ENCODE measurements around the gene PHKB.

The PHKB gene

DNA sequence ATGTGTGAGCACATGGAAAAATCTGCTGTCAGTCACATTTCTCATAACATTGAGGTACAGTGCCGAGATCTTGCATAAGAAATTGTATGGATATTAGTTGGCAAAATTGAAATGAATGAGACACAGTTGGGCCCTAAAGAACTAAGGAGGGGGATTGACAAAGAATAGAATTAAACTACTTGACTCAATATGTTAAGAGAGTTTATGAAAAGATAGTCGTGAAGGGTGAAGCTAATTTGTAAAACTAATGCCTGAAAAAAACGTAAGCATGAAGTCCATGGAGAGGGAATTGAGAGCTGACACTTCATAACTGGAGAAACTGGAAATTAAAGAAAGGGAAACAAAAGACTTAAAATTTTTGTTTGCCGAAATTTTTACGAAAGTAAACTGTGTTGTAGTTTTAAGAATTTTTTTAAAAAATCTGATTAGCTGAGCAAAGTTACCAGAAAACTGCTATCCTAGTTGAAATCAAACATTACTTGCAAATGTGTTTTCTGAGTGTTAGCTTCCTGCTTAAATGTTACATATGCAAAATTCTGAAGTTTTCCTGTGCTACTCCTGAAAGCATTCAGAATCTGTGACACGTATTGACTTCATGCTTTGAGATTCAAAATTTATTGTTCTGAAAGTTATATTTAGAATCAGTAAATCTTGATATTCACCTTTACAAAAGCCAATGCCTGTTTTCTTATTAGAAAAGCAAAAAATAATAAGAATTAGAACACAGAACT lies 239.9 kb downstream of the PHKB start:
- no peak for DNase-seq

DNA sequence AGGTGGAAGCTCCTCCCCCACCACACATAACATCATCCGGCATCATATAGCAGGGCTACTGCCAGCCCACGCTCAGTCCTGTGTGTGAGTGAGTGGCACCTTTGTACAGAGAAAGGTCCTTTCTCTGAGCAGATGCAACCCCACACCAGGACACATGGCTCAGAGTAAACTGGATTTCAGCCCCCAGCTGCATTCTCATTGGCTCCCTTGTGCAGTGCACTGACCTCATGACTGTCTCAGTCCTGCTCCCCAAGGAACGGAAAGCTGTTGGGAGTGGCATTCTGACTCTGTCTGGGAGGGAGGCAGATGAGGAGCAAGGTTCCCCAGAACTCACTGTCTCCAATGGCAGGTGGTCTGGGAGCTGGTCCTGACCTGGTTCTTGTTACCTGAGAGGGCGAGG lies 244.1 kb downstream of the PHKB start:
- DNase-seq: no peak

DNA sequence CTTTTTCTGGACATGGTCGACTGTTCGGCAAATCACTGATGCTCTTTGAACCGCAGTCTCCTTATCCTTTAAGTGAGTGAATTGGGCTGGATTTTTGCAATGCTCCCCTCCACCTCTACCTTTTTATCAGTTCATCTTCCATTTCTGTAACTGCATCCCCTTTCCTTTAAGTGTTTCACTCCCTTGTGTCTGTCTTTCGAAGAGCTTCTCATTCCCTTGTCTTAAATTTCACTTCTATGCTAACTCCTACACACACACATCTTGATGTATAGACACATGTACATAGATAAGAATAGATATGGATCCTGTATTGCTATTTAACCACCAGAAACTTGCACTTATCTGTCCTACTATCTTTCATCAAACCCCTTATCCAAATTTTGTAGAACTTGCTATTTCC lies 250.7 kb downstream of the PHKB start:
- no peak for DNase-seq

DNA sequence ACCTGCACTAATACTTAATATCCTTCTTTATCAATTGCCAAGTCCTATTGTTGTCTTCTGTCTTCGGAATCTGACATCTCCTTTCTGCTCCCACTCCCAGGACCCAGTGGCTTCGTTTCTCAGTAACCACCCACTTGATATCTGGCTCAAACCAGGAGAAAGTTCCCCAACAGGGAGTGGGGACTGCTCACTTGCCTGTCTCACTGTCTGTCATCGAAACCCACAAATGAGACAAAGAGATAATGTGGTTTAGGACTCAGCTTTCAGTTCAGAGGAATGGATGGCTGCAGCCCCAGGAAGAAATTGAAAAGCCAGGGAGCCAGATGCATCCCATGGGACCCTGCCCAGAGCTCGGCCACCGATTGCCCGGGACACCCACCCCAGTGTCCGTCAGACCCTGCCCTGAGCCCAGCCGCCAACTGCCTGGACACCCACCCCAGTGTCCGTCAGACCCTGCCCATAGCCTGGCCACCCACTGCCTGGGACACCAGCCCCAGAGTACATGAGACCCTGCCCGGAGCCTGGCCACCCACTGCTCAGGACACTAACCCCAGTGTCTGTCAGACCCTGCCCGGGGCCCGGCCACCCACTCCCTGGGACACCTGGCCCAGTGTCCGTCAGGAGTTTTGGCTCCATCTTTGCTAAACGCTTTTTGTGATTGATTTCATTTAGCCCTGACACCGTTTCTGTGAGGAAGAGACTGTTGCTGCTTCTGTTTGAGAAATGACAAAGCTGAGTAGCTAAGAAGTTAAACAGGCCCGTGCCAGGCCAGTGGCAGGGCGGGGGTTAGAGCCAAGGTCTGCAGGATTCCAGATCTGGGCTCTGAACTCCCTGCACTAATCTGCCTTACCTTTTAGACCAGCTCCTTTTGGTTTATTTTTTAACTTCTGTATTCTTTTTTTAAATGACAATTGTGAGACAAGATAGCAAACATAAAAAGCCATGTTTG lies 251.4 kb downstream of the PHKB start:
- no peak for DNase-seq

DNA sequence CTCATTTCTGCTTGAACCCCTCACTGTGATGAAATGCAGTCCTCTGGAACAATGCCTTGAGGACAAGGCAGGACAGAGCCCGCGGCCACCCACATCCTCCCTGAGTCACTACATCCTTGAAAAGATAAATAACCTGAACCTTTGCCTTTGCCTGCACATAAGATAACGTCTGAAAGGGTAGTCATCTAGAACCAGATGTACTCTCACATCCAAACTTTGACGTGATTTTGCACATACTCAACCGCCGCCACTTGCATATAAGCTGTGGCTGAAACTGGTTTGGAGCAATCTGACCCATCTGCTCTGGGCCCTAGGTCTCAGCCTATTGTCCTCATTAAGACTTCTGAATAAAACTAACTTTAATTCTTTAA lies 252.1 kb downstream of the PHKB start:
- DNase-seq: no peak

DNA sequence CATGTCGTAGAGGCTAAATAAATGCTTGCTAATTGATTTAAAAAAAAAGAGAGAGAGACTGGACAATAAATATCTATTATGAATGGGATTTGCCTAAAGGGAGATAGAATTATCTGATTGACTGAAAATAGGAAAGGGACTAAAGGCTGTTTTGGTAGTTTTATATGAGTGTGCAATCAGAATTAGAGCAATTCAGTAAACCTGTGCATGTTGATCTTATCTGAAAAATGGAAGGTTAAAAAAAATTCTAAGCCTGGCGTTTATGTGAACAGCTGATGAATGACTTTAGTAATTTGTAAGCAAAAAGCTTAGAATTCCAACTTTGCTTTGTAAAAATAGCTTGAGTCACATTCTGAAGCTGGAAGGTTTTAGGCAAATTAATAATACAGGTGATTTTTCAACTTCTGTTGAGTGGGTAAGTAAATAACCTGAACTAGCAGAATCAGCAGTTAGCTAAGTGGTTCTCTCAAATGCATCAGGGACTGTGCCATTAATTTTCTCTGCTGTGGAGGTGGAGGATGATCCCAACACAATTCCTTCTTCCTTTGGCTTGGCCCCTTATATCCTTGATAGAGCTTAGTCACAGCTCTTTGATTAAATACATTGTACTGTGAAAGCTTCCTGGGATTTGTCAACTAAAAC lies 254.4 kb downstream of the PHKB start:
- no peak for DNase-seq

DNA sequence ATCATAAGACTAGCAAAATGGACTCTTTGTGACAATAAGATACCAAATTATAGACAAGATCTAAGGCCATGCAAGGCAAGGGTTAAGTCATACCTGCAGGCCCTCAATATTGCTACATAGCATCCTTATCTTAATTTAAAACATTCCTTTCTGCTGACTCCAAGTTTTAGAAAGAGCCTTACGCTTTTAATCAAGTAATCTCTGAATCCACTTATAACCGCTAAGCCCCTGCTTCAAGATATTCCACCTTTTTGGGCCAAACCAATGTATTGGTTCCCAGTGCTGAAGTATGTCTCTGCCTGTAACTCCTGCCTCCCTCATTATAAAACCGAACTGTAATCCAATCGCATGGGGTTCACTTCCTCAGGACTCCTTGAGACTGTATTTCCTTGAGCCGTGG lies 255.4 kb downstream of the PHKB start:
- DNase-seq: no peak

DNA sequence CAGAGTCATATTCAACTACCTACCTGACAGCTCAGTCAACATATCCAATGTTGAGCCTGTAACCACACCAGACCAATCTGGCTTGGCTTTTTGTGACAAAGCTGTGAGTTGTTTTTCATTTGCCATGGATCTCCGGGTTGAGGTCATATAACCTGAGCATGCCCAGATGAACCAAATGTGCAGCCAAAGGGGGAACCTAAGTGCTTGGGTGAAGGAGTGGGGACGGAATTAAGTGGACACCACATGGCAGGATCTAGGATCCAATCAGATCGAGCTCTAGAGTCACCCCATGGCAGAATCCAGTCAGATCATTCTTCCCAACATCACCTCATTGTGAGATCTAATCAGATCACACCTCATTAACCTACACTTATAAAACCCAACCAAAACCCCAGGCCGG lies 258.6 kb downstream of the PHKB start:
- no peak for DNase-seq

DNA sequence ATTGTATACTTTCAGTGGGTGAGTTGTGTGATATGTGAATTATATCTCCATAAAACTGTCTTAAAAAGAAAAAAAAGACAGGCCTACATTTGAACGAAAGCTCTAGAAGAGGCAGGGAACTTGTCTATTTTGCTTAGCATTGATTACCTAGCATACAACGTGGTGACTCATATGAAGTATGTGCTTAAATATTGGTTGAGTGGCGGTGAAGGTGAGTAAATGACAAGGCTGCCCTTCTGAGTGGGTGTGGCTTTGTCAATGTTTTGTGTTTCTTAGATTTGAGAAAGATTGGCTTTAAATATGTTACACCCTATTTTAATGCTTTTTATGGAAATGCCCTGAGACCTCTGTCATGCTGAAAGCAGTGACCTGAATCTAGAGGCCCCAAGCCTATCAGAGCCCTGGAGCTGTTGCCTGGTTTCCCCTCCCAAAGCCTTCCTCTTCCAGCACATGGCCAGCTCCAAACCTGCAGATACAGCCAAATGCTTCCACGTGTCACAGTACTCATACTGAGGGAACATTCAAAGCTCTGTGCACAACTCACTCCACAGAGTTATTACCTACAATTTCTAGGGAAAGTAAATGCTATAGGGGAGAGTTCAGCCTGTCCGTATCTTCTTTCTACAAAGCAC lies 260.0 kb downstream of the PHKB start:
- DNase-seq: no peak

DNA sequence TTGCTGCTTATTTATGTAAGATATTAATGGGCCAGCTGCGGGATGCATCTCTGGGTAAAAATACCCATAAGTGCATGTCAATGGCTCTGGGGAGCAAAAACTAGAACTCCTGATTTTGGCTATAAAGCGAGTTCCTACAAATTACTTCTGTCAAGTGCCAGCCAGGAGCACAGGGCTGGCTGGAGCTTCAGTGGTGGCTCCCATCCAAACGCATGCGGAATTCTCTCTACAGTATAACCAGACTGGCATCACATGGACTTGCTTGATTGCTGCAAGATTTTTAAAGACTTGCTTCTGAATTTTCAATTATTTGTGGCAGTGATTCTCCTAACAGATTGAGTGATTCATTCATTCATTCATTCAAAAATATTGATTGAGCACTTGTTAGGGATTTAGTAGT lies 260.9 kb downstream of the PHKB start:
- DNase-seq: no peak

DNA sequence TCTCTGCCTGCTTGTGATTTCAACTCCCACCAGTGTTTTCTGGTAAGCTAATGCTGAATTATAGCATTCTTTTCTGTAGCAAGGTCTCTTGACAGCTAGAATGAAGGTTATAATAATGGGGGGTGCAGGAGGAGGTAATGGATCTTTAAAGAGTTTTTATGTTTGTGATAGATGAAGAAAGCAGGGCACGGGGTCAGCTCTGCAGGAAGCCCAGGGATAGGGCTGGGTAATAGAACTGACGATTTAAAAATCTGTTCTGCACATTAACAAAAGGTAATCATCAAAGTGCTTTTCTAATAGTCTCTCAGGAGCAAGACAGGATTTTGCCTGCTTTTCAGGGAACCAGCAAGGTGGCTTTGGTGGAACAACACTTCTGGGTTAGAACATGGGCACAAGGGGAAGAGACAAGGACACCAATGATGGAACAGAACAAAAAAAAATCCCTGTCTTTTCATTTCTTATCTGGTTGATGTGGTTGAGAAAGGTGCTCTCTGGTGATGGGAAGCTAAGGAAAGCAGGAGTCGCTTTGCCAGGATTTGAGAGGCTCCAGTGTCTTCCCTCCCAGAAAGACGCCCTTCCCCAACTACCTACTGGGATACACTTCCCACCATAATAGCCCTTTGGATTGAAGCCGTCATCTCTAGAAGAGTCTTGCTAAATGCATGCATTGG lies 263.1 kb downstream of the PHKB start:
- DNase-seq: no peak

DNA sequence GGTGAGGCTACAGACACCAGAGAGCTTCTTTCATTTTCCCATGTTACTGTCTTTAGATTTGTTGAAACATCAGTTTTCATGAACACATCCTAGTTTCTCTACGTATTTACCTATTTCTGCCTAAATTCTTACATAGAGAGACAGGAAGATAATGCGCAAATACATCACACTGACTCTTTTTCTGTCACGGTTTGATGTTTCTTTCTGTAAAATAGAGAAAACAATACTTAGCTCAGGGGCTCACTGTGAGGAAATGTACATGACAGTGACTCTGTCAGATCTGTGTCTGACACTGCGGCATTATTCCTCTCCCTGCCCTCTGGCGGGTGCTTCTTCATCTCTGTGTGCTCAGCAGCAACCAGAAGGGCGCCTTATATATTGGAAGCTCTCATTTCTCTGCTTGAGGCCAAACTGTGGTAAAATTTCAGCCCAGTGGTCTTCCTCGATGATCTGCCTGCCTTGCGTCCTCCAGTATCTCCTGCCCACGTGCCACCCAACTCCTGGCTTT lies 264.1 kb downstream of the PHKB start:
- DNase-seq: no peak

DNA sequence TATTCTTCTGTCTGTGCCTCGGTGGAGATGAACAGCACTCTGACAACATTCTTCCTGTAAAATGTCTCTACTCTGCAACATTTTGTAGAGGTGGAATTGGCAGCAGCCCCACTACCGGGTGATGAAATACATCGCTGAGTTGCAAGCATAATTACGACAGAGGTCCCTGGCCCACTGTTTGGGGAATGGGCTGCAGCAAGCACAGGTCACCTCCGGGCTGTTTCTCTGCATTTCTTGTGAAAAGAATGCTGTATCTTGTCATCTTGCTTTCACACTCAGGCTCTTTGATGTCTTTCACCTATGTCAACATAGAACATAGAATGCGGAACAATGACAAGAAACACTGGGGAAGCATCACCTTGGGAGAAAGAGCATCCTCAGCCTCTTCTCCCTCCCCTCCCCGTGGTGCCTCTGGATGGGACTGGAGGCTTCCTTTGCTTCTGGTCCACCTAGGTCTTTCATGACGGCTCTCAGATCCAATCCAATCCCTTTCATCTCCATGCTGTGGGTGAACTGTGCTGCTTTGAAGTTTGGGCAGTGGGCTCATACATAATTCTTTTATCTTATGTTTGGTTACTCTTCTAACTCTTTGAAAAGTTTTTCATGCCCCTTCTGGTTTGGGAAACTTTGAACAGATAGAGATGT lies 265.0 kb downstream of the PHKB start:
- no peak for DNase-seq

DNA sequence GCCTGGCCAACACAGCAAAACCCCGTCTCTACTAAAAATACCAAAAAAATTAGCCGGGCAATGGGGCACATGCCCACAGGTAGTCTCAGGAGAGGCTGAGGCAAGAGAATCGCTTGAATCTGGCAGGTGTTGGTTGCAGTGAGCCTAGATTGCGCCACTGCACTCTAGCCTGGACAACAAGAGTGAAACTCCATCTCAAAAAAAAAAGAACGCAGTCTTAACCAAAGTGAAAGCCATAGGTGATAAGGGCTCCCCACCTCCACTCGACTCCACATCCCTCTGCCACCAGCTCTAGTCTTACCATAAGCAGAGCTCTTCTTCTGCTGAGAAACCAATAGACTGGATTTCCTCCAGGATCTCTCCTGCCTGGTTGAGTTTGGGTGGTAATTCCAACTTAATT lies 266.0 kb downstream of the PHKB start:
- no peak for DNase-seq

DNA sequence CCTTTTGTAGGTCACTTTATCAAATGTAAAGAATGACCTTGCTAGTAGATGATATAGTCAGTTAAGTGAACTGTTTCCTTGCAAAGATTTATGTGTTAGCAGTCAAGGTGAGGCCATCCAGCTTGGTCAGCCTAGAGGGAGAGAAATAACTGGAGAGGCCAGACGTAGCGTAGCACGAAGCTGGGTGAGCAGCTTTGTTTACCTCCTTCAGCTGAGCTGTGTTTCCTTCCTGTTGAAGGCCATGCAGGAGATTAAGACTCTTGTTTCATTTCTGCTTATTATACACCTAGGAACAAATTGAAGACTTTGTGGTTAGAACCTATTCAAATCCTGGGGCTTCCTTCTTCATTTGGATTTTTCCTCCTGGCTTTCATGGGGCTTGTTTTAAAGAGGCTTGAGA lies 267.1 kb downstream of the PHKB start:
- DNase-seq: no peak

DNA sequence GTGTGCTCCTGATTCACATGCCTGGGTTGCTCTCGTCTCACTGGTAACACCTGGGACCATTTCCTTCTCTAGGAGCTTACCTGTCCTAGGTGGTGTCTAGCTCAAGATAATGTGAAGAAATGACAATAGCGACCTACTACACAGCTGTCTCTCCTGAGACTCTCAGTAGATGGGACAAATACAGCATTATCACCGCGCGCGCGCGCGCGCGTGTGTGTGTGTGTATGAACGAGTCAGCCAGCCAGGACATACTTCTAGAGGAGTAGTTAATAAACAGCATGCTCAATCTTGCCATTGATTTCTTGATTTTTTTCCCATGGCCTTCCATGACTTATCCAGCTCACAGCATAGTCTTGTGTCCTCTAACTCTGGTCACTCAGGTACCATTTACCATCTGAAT lies 268.6 kb downstream of the PHKB start:
- DNase-seq: no peak

DNA sequence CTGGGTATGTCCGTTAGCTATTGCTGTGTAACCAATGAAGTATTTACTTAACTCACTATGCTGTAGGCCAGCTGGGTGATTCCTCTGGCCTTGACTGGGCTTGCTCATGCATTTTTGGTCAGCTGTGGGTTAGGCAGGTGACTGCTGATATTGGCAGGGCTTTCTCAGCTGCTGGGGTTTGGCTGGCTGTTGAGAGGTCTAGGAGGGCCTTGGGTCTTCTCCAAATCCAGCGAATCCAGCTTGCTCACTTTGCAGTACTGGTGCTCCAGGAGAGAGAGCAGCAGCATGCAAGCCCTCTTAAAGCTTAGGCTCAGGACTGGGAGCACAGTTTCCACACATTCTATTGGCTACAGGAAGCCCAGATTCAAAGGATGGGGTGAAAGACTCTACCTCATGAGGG lies 270.1 kb downstream of the PHKB start:
- DNase-seq: no peak

DNA sequence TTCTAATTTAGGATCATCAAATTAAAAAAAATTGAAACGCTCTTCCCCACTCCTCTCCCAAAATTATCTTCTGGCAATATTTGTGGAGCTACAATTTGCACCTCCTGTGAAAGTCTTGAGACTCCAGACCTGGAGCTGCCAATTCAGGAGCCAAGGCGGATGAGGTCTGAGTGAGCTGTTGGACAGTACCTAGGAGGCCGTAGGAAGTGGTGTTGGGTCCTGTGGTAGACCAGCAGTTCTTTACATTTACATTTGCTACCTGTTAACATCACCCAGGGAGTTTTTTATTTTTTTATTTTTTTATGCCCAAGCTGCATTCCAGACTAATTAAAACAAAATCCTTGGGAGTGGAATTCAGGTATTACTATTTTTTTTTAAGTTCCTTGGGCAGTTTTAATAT lies 271.0 kb downstream of the PHKB start:
- no peak for DNase-seq

DNA sequence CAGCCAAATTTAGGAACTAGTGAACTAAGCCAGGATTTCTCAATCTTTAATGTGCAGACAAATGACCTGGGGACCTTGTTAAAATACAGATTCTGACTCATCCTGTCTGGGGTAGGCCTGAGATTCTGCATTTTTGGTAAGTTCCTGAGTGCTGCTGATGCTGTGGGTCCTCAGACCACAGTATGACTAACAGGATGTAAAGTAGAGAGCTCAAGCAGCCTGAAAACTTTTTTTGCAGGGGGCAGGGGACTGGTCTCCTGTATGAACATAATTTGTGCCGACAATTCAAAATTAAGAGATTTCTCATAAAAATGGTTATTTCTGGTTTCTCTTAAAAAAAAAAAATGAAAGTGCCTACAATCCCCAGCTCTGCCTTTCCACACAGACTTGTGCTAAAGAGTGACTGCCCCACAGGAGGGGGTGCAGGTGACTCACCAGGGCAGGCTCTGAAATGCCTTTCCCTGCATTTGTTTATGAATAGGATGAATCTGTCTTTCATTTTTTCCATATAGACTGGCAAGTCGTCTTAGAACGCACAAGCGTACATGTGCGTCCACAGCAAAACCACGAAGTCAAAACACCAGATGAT lies 271.5 kb downstream of the PHKB start:
- no peak for DNase-seq

DNA sequence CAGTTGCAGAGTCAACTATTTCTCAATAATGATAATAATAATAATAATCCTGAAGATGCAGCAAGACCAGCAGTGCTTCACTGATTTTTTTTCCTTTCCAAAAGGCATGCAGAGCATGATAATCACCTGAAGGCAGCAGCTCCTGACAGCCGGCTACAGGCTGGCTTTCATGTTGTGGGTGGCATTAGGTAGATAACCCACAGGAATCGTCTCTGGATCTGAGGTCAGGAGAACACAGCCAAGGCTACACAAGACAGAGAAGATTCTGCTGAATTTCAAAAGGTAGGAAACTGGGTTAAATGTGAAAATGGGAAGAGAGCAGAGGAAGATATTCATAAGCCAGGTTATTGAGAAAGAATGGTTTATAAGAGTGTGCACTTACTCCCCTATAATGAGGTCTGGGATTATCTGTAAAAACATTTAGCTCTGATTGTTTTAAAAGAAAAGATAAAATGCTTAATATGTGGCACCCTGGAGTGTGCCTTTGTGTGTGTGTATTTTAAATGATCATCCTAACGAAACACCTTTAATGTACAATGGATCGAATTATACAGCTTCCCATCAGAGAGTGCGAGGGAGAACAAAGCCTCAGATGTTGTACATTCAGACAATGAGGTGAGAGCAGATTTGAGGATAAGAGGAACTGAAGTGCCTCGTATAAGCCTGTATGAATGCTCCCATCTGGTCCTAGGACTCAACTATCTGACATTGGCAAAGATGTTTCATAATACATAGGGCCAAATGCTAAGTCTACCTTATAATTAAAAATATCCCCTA lies 273.1 kb downstream of the PHKB start:
- DNase-seq: no peak
